HG03066 (cell line): ENCODE data around the gene EVX2.

Source experiments
- ATAC-seq: cut with Tn5 transposase; IDR thresholded peaks from one replicate; pipeline ENCODE4 v1.9.1; 2021; ENCODE audit warnings: low read depth; ENCODE audit not compliant: unreplicated experiment

The EVX2 gene

DNA sequence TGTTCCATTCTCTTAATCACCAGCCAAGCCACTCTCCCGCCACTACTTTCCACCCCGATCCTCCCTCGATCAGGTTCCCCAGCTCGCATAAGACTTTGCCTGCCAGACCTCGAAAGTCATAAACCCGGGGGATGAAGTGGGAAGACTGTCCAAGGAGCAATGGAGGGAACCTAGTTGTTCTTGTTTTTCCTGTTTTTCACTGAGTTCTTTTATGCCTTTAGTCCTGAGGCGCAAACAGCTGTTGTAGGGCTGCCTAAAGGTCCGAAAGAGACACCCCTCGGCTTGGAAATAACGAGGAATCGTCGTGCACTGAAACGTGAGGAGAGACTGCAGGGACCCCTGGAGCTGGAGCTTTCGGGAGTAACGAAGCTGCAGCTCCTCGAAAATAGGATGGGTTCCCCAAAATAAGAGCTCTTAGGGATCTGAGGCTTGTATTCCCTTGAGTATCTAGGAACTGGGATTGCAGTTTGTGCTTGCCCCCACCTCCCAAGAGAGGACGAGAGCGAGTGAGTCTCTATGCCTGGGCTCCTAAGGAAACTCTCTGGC, 14.1 kb upstream of the EVX2 start:
- no peak for ATAC-seq

- peak; percentile 84 for ATAC-seq
Observed at GRCh38 chr2:176096986-176097819, 13.4 kb upstream of the EVX2 start.

DNA sequence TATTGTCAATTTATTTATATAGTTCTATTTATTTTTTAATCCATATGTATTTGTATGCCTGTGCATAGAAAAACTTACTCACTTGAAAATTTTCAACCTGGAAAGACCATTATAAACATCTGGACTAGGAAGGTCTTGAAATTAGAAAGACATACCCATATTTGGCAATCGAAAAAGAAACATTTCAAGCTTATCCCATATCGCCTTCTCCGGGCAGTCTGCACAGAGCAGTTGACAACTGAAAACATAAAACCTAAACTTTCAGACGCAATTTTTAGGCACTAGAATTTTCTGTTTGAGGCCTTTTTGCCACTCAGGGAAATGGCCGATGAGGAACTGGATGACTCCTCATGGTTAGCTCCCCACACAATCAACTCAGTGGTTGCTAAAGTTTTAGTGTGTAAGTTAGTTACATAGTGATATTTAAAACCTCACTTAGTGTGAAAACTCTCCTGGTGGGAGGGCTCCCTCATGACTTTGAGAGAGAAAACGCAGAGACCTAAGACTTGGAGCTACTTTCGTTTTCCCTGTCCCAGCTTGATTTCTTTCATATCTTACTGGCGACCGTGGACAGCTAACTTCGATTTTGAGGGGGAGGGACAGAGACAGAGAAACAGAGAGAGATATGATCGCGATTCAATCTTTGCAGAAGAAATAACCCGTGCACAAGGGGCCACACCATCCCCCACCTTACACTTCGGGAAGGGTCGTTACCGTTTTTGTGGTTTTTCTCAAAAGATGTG, 12.7 kb upstream of the EVX2 start:
- ATAC-seq = no peak

DNA sequence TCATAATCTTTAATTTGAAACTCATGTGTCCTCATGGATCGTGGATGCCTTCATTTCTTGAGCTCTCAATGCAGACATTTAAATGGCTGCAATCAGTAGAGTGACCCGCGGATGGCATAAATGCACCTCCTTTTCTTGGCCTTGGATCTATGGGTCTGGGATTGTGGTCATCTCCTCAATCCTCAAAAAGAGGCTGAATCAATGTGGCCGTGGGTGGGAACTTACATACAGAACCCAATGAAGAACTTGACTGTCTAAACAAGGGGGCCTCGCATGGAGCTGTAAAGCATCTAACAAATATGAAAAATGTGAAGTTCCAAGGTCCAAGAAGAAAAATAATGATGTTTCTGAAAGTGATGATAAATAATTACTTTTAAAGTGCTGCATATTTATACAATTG, 11.7 kb upstream of the EVX2 start:
- no peak for ATAC-seq

- no peak for ATAC-seq
Observed at GRCh38 chr2:176094349-176094748, 10.6 kb upstream of the EVX2 start.

- no peak for ATAC-seq
Observed at GRCh38 chr2:176093898-176094249, 10.1 kb upstream of the EVX2 start.

GRCh38 chr2:176093145-176093897, 9.6 kb upstream of the EVX2 start:
- ATAC-seq = no peak

GRCh38 chr2:176092270-176093144, 8.7 kb upstream of the EVX2 start, which contains the start of gene HOXD13:
Gene HOXD13 (plus strand): TSS chr2:176092721. CDS start chr2:176092891, 170 bp downstream.
- no peak for ATAC-seq

- no peak for ATAC-seq
Observed at GRCh38 chr2:176091329-176092258, 7.8 kb upstream of the EVX2 start.

- ATAC-seq = no peak
Observed at GRCh38 chr2:176090862-176091261, 7.1 kb upstream of the EVX2 start.

GRCh38 chr2:176089843-176090395, 6.2 kb upstream of the EVX2 start:
- no peak for ATAC-seq

DNA sequence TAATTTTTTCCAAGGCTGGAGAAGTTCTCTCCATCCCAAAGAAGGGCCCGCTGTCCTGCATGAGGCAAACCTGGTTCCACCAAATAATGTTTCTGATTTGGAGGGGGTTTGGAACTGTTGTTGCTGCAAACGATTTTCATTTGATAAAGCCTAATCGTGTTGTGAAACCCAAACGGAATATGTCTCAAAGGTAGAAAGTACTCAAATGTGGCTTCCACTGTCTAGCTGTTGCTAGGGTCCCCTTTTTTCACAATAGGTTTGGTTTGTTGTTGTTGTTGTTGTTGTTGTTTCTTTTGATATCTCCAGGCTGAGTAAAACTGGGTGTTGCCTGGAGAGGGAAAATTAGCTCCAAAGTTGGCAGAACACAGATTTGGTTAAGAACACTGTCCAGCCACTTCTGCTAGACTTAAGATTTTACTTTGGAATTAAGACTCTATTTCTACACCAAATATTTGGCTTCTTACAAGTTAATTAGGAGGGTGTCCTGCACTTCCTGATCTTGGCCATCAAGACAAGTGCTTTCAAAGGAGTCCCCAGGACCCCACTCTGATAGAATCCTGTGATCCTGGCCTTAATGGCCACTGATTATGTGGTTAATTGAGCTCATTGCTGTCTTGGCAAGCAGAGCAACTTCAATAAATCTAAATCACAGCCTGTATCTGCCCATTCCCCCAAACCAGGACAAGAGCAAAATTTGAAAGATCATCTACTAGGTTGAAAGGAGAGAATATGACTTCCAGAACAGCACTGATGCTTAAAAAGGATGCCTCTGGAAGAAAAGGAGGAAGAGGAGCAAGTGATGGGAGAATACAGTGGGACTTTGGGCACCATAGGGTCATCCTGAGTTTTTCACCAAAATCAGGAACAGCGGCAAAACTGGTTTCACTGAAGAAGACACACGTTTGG, 5.4 kb upstream of the EVX2 start:
- no peak for ATAC-seq

- ATAC-seq = no peak
Observed at GRCh38 chr2:176088048-176088936, 4.5 kb upstream of the EVX2 start.

- ATAC-seq = no peak
Observed at GRCh38 chr2:176087330-176088047, 3.7 kb upstream of the EVX2 start.

GRCh38 chr2:176085861-176086771, 2.4 kb upstream of the EVX2 start:
- no peak for ATAC-seq
